ENCODE results near the gene SHF.
"Not testable (repeated sequence)": the region's sequence is repeated elsewhere in the genome, so short reads cannot be mapped to it uniquely, and the experiment has no call there.

Gene SHF

GRCh38 chr15:45187894-45188830, at the start of gene SHF:
Gene SHF, minus strand, starts transcription at chr15:45187966. Its CDS starts 15 bp downstream, at chr15:45187951.
- Histone ChIP-seq H3K4me3 (ENCODE audit: low read depth in 1 of 2, low read length in 2 of 2) (peak within 1 kb of the TSS; percentile 84 to 89), H3K9ac (ENCODE audit: low read depth in 1 of 2, low read length in 2 of 2) (peak within 1 kb of the TSS; percentile 72 to 73), H3K27ac (ENCODE audit: low read depth, low read length) (no peak within 1 kb of the TSS), H3K36me3 (ENCODE audit: control insufficient read depth in 1 of 2, insufficient read depth in 2 of 2, low read length in 2 of 2) (no peaks in the 10 kb centered on the region), H3K9me3 (ENCODE audit: control insufficient read depth in 1 of 2, low read length in 2 of 2) (no peaks in the 10 kb centered on the region), H3K4me1 (ENCODE audit: control insufficient read depth in 1 of 2, insufficient read depth in 2 of 2, low read length in 2 of 2) (peaks cover 27 to 42% of the 10 kb centered on the region in 2 donors), H3K27me3 (ENCODE audit: control insufficient read depth in 1 of 2, insufficient read depth in 2 of 2, low read length in 2 of 2) (no peaks in the 10 kb centered on the region)

- H3K27ac ChIP-seq (ENCODE audit: low read depth, low read length); H3K27me3 ChIP-seq (ENCODE audit: control insufficient read depth in 1 of 2, insufficient read depth in 2 of 2, low read length in 2 of 2): not testable (repeated sequence)
- peaks cover 29 to 74% of the 10 kb centered on the region in 2 donors for H3K9me3 ChIP-seq (ENCODE audit: control insufficient read depth in 1 of 2, low read length in 2 of 2)
These were observed 49.0 kb upstream of the SHF start for GRCh38 chr15:45236806-45237205.

GRCh38 chr15:45234562-45235235, 46.9 kb upstream of the SHF start:
- H3K27ac ChIP-seq (ENCODE audit: low read depth, low read length): no peak overlapping the region
- no peak overlapping the region for H3K9ac ChIP-seq (ENCODE audit: low read depth in 1 of 2, low read length in 2 of 2)
- no peaks in the 10 kb centered on the region for H3K36me3 ChIP-seq (ENCODE audit: control insufficient read depth in 1 of 2, insufficient read depth in 2 of 2, low read length in 2 of 2)
- peak overlapping the region in 1 of 2 donors; percentile 21 for H3K4me3 ChIP-seq (ENCODE audit: low read depth in 1 of 2, low read length in 2 of 2)
- H3K27me3 ChIP-seq (ENCODE audit: control insufficient read depth in 1 of 2, insufficient read depth in 2 of 2, low read length in 2 of 2): no peaks in the 10 kb centered on the region
- H3K4me1 ChIP-seq (ENCODE audit: control insufficient read depth in 1 of 2, insufficient read depth in 2 of 2, low read length in 2 of 2): peaks cover 11 to 20% of the 10 kb centered on the region in 2 donors
- peaks cover 11 to 53% of the 10 kb centered on the region in 2 donors for H3K9me3 ChIP-seq (ENCODE audit: control insufficient read depth in 1 of 2, low read length in 2 of 2)

More at GRCh38 chr15:45236806-45237205, 49.0 kb upstream of the SHF start:
- H3K4me1 ChIP-seq (ENCODE audit: control insufficient read depth in 1 of 2, insufficient read depth in 2 of 2, low read length in 2 of 2); H3K36me3 ChIP-seq (ENCODE audit: control insufficient read depth in 1 of 2, insufficient read depth in 2 of 2, low read length in 2 of 2); H3K9ac ChIP-seq (ENCODE audit: low read depth in 1 of 2, low read length in 2 of 2); H3K4me3 ChIP-seq (ENCODE audit: low read depth in 1 of 2, low read length in 2 of 2): not testable (repeated sequence)

GRCh38 chr15:45231864-45232562, 44.2 kb upstream of the SHF start:
- Histone ChIP-seq H3K4me1 (ENCODE audit: control insufficient read depth in 1 of 2, insufficient read depth in 2 of 2, low read length in 2 of 2) (peaks cover 20 to 21% of the 10 kb centered on the region in 2 donors), H3K36me3 (ENCODE audit: control insufficient read depth in 1 of 2, insufficient read depth in 2 of 2, low read length in 2 of 2) (no peaks in the 10 kb centered on the region), H3K4me3 (ENCODE audit: low read depth in 1 of 2, low read length in 2 of 2) (no peak overlapping the region), H3K27me3 (ENCODE audit: control insufficient read depth in 1 of 2, insufficient read depth in 2 of 2, low read length in 2 of 2) (no peaks in the 10 kb centered on the region), H3K27ac (ENCODE audit: low read depth, low read length) (no peak overlapping the region), H3K9me3 (ENCODE audit: control insufficient read depth in 1 of 2, low read length in 2 of 2) (peaks cover 9 to 30% of the 10 kb centered on the region in 2 donors), H3K9ac (ENCODE audit: low read depth in 1 of 2, low read length in 2 of 2) (no peak overlapping the region)

- Histone ChIP-seq H3K36me3 (ENCODE audit: control insufficient read depth in 1 of 2, insufficient read depth in 2 of 2, low read length in 2 of 2) (no peaks in the 10 kb centered on the region), H3K9ac (ENCODE audit: low read depth in 1 of 2, low read length in 2 of 2) (no peak overlapping the region)
These were observed 43.4 kb upstream of the SHF start for GRCh38 chr15:45231132-45231531.

GRCh38 chr15:45230245-45230965, 42.6 kb upstream of the SHF start:
- Histone ChIP-seq H3K4me3 (ENCODE audit: low read depth in 1 of 2, low read length in 2 of 2) (no peak overlapping the region), H3K4me1 (ENCODE audit: control insufficient read depth in 1 of 2, insufficient read depth in 2 of 2, low read length in 2 of 2) (peaks cover 25 to 27% of the 10 kb centered on the region in 2 donors), H3K27ac (ENCODE audit: low read depth, low read length) (peak overlapping the region; percentile 27), H3K9me3 (ENCODE audit: control insufficient read depth in 1 of 2, low read length in 2 of 2) (peaks cover 6 to 15% of the 10 kb centered on the region in 2 donors), H3K36me3 (ENCODE audit: control insufficient read depth in 1 of 2, insufficient read depth in 2 of 2, low read length in 2 of 2) (no peaks in the 10 kb centered on the region), H3K27me3 (ENCODE audit: control insufficient read depth in 1 of 2, insufficient read depth in 2 of 2, low read length in 2 of 2) (no peaks in the 10 kb centered on the region), H3K9ac (ENCODE audit: low read depth in 1 of 2, low read length in 2 of 2) (no peak overlapping the region)

More at GRCh38 chr15:45231132-45231531, 43.4 kb upstream of the SHF start:
- Histone ChIP-seq H3K27me3 (ENCODE audit: control insufficient read depth in 1 of 2, insufficient read depth in 2 of 2, low read length in 2 of 2) (no peaks in the 10 kb centered on the region), H3K27ac (ENCODE audit: low read depth, low read length) (peak overlapping the region; percentile 15), H3K9me3 (ENCODE audit: control insufficient read depth in 1 of 2, low read length in 2 of 2) (peaks cover 6 to 22% of the 10 kb centered on the region in 2 donors), H3K4me3 (ENCODE audit: low read depth in 1 of 2, low read length in 2 of 2) (no peak overlapping the region), H3K4me1 (ENCODE audit: control insufficient read depth in 1 of 2, insufficient read depth in 2 of 2, low read length in 2 of 2) (peaks cover 20 to 21% of the 10 kb centered on the region in 2 donors)

GRCh38 chr15:45228931-45229330, 41.2 kb upstream of the SHF start:
- no peaks in the 10 kb centered on the region for H3K27me3 ChIP-seq (ENCODE audit: control insufficient read depth in 1 of 2, insufficient read depth in 2 of 2, low read length in 2 of 2)
- no peak overlapping the region for H3K27ac ChIP-seq (ENCODE audit: low read depth, low read length)
- no peaks in the 10 kb centered on the region for H3K36me3 ChIP-seq (ENCODE audit: control insufficient read depth in 1 of 2, insufficient read depth in 2 of 2, low read length in 2 of 2)
- peaks cover 29 to 30% of the 10 kb centered on the region in 2 donors for H3K4me1 ChIP-seq (ENCODE audit: control insufficient read depth in 1 of 2, insufficient read depth in 2 of 2, low read length in 2 of 2)
- no peak overlapping the region for H3K4me3 ChIP-seq (ENCODE audit: low read depth in 1 of 2, low read length in 2 of 2)
- no peak overlapping the region for H3K9ac ChIP-seq (ENCODE audit: low read depth in 1 of 2, low read length in 2 of 2)
- peaks cover 6% of the 10 kb centered on the region in 2 donors for H3K9me3 ChIP-seq (ENCODE audit: control insufficient read depth in 1 of 2, low read length in 2 of 2)

GRCh38 chr15:45225506-45226273, 37.9 kb upstream of the SHF start:
- H3K9me3 ChIP-seq (ENCODE audit: control insufficient read depth in 1 of 2, low read length in 2 of 2): no peaks in the 10 kb centered on the region
- peaks cover 21 to 27% of the 10 kb centered on the region in 2 donors for H3K4me1 ChIP-seq (ENCODE audit: control insufficient read depth in 1 of 2, insufficient read depth in 2 of 2, low read length in 2 of 2)
- H3K27ac ChIP-seq (ENCODE audit: low read depth, low read length): no peak overlapping the region
- H3K27me3 ChIP-seq (ENCODE audit: control insufficient read depth in 1 of 2, insufficient read depth in 2 of 2, low read length in 2 of 2): no peaks in the 10 kb centered on the region
- no peak overlapping the region for H3K4me3 ChIP-seq (ENCODE audit: low read depth in 1 of 2, low read length in 2 of 2)
- H3K36me3 ChIP-seq (ENCODE audit: control insufficient read depth in 1 of 2, insufficient read depth in 2 of 2, low read length in 2 of 2): no peaks in the 10 kb centered on the region
- H3K9ac ChIP-seq (ENCODE audit: low read depth in 1 of 2, low read length in 2 of 2): no peak overlapping the region
